Mucosa of rectum (tissue), 2 donors: ENCODE data around the gene ST8SIA5.

Experiments used
- H3K27ac ChIP-seq, 2 donors: one replicate each; pipeline ENCODE4 v1.7.0; 2013; ENCODE audit warnings: inconsistent platforms in 2 of 2, low read depth in 2 of 2, low read length in 2 of 2
- H3K27me3 ChIP-seq, 2 donors: one replicate each; pipeline ENCODE4 v1.7.0; 2013; ENCODE audit warnings: low read length in 2 of 2; ENCODE audit not compliant: control insufficient read depth in 2 of 2, insufficient read depth in 2 of 2
- H3K36me3 ChIP-seq, 2 donors: one replicate each; pipeline ENCODE4 v1.7.0; 2013; ENCODE audit warnings: low read length in 2 of 2; ENCODE audit not compliant: control insufficient read depth in 2 of 2, insufficient read depth in 2 of 2
- H3K4me1 ChIP-seq, 2 donors: one replicate each; pipeline ENCODE4 v1.7.0; 2013; ENCODE audit warnings: low read length in 2 of 2, mild to moderate bottlenecking in 1 of 2; ENCODE audit not compliant: control insufficient read depth in 2 of 2, insufficient read depth in 2 of 2
- H3K4me3 ChIP-seq, 2 donors: one replicate each; pipeline ENCODE4 v1.7.0; 2013; ENCODE audit warnings: low read length in 2 of 2
- H3K9ac ChIP-seq, 2 donors: one replicate each; pipeline ENCODE4 v1.7.0; 2013; ENCODE audit warnings: low read length in 2 of 2, low read depth in 1 of 2, mild to moderate bottlenecking in 1 of 2
- H3K9me3 ChIP-seq, 2 donors: one replicate each; pipeline ENCODE4 v1.7.0; 2013; ENCODE audit warnings: low read length in 2 of 2; ENCODE audit not compliant: control insufficient read depth in 2 of 2
- donor health status: healthy.
- donor health status: Normal muscosa, but diverticular disease.

The ST8SIA5 gene

GRCh38 chr18:46748466-46748865 lies 8.4 kb downstream of the ST8SIA5 start:
- Histone ChIP-seq H3K27me3 (no peaks in the 10 kb centered on the region), H3K27ac (no peak overlapping the region), H3K9ac (no peak overlapping the region), H3K9me3 (no peaks in the 10 kb centered on the region), H3K4me3 (no peak overlapping the region), H3K4me1 (no peaks in the 10 kb centered on the region), H3K36me3 (no peaks in the 10 kb centered on the region)

GRCh38 chr18:46740046-46740445 lies 16.8 kb downstream of the ST8SIA5 start:
- Histone ChIP-seq H3K4me1 (no peaks in the 10 kb centered on the region), H3K9ac (no peak overlapping the region), H3K9me3 (no peaks in the 10 kb centered on the region), H3K4me3 (no peak overlapping the region), H3K36me3 (no peaks in the 10 kb centered on the region), H3K27ac (no peak overlapping the region), H3K27me3 (no peaks in the 10 kb centered on the region)

- Histone ChIP-seq H3K36me3 (no peaks in the 10 kb centered on the region), H3K4me1 (no peaks in the 10 kb centered on the region), H3K27me3 (no peaks in the 10 kb centered on the region), H3K27ac (no peak overlapping the region), H3K4me3 (no peak overlapping the region), H3K9ac (no peak overlapping the region), H3K9me3 (no peaks in the 10 kb centered on the region)
Measured at GRCh38 chr18:46738491-46738890, 18.4 kb downstream of the ST8SIA5 start.

GRCh38 chr18:46736736-46737135 lies 20.1 kb downstream of the ST8SIA5 start:
- Histone ChIP-seq H3K27ac (no peak overlapping the region), H3K4me3 (no peak overlapping the region), H3K9ac (no peak overlapping the region), H3K36me3 (no peaks in the 10 kb centered on the region), H3K9me3 (no peaks in the 10 kb centered on the region), H3K4me1 (no peaks in the 10 kb centered on the region), H3K27me3 (no peaks in the 10 kb centered on the region)

GRCh38 chr18:46736135-46736534 lies 20.7 kb downstream of the ST8SIA5 start:
- Histone ChIP-seq H3K27me3 (no peaks in the 10 kb centered on the region), H3K4me3 (no peak overlapping the region), H3K4me1 (no peaks in the 10 kb centered on the region), H3K27ac (no peak overlapping the region), H3K9me3 (no peaks in the 10 kb centered on the region), H3K9ac (no peak overlapping the region), H3K36me3 (no peaks in the 10 kb centered on the region)

GRCh38 chr18:46734981-46735380 lies 21.9 kb downstream of the ST8SIA5 start:
- Histone ChIP-seq H3K4me3 (no peak overlapping the region), H3K27ac (no peak overlapping the region), H3K36me3 (no peaks in the 10 kb centered on the region)

GRCh38 chr18:46733872-46734271 lies 23.0 kb downstream of the ST8SIA5 start:
- Histone ChIP-seq H3K27me3 (peaks cover 0 to 2% of the 10 kb centered on the region in 2 donors), H3K9ac (no peak overlapping the region), H3K27ac (no peak overlapping the region), H3K4me1 (no peaks in the 10 kb centered on the region), H3K4me3 (no peak overlapping the region), H3K9me3 (peaks cover 0 to 4% of the 10 kb centered on the region in 2 donors), H3K36me3 (no peaks in the 10 kb centered on the region)

More at GRCh38 chr18:46734981-46735380, 21.9 kb downstream of the ST8SIA5 start:
- no peak overlapping the region for H3K9ac ChIP-seq
- peaks cover 0 to 2% of the 10 kb centered on the region in 2 donors for H3K9me3 ChIP-seq
- no peaks in the 10 kb centered on the region for H3K4me1 ChIP-seq
- peaks cover 0 to 2% of the 10 kb centered on the region in 2 donors for H3K27me3 ChIP-seq

- Histone ChIP-seq H3K4me3 (no peak overlapping the region), H3K36me3 (no peaks in the 10 kb centered on the region), H3K9ac (no peak overlapping the region), H3K27me3 (peaks cover 0 to 2% of the 10 kb centered on the region in 2 donors), H3K9me3 (peaks cover 0 to 4% of the 10 kb centered on the region in 2 donors), H3K27ac (no peak overlapping the region), H3K4me1 (no peaks in the 10 kb centered on the region)
Measured at GRCh38 chr18:46732801-46733200, 24.1 kb downstream of the ST8SIA5 start.

GRCh38 chr18:46732201-46732600 lies 24.7 kb downstream of the ST8SIA5 start:
- H3K36me3 ChIP-seq: no peaks in the 10 kb centered on the region
- H3K9ac ChIP-seq: no peak overlapping the region
- no peak overlapping the region for H3K4me3 ChIP-seq
- peaks cover 0 to 2% of the 10 kb centered on the region in 2 donors for H3K27me3 ChIP-seq
- H3K4me1 ChIP-seq: no peaks in the 10 kb centered on the region
- H3K27ac ChIP-seq: no peak overlapping the region
- peaks cover 0 to 4% of the 10 kb centered on the region in 2 donors for H3K9me3 ChIP-seq

- peaks cover 0 to 2% of the 10 kb centered on the region in 2 donors for H3K27me3 ChIP-seq
- no peaks in the 10 kb centered on the region for H3K36me3 ChIP-seq
- H3K4me1 ChIP-seq: no peaks in the 10 kb centered on the region
- no peak overlapping the region for H3K4me3 ChIP-seq
- H3K27ac ChIP-seq: no peak overlapping the region
- no peak overlapping the region for H3K9ac ChIP-seq
- peaks cover 0 to 4% of the 10 kb centered on the region in 2 donors for H3K9me3 ChIP-seq
Measured at GRCh38 chr18:46731316-46731715, 25.5 kb downstream of the ST8SIA5 start.
